ENCODE measurements around the gene ERI3. TPM values are rescaled to one million over a fixed set of nuclear protein-coding genes. Genes with fewer than 3 reads are reported as not detected.

Gene ERI3
- total and polyA plus RNA-seq, 9 of the 15 experiments (the other 6 are each of a cell fraction or from before 2014, with no cell fraction given), result 47.8 to 93.4 (median 67.2) TPM

- Histone ChIP-seq H3K9me1 (ENCODE audit: control insufficient read depth, insufficient read depth, low read length) (peaks cover 9% of the 10 kb centered on the region), H3K9me3 (replicated peaks; ENCODE audit: control insufficient read depth, insufficient read depth, low read depth, low read length) (no peaks in the 10 kb centered on the region), H3K4me1 (replicated peaks in 1 of 2; ENCODE audit: control insufficient read depth in 2 of 2, insufficient read depth in 2 of 2, low read length in 2 of 2) (peaks cover 23 to 35% of the 10 kb centered on the region in 2 experiments; a peak in 4 of 5 replicates), H3K4me3 (no peak overlapping the region), H3K27ac (ENCODE audit: extremely low read depth, low read depth, low read length) (no peak overlapping the region), H3K9ac (ENCODE audit: insufficient read depth in 1 of 2, low read depth in 2 of 2, low read length in 2 of 2) (peak overlapping the region in 1 of 2 experiments; percentile 63; a peak in 2 of 4 replicates), H4K20me1 (replicated peaks; ENCODE audit: control insufficient read depth, insufficient read depth, low read length) (peaks cover 22% of the 10 kb centered on the region), H3K4me2 (ENCODE audit: insufficient read depth, low read length) (no peak overlapping the region), H3K79me2 (ENCODE audit: control insufficient read depth, insufficient read depth, low read length) (no peaks in the 10 kb centered on the region), H3K27me3 (ENCODE audit: control insufficient read depth in 2 of 2, insufficient read depth in 2 of 2, low read length in 2 of 2) (no peaks in the 10 kb centered on the region), H3K36me3 (ENCODE audit: control insufficient read depth, insufficient read depth, low read length) (peaks cover 21% of the 10 kb centered on the region), H2AFZ (ENCODE audit: low read depth, low read length) (no peak overlapping the region)
- in situ Hi-C loops (cut with MboI), result no loop called here
- no peak for FAIRE-seq
- BruUV-seq (replicated peaks), result no TSS peak
- ChIA-PET CTCF (ENCODE audit: low intra/inter-chr PET ratio) (no interaction called here), POLR2A (interaction anchor here (0.9 to 1.1 kb wide), 2 partner anchors 13 to 22 kb away, joined by 3 to 6 read pairs; no protein-coding TSS in a partner anchor)
- no peak for ATAC-seq
- 21% methylated on average over 9 of the region's 9 CpGs for WGBS (ENCODE audit: insufficient coverage, low coverage, missing lambda C conversion rate)
- peak in 3 of 4 experiments; percentile 18 to 38 (median 38) for DNase-seq (ENCODE audit: extremely low read depth in 1 of 4, low spot score in 3 of 4)
- intact Hi-C loops (cut with micrococcal nuclease), result no loop called here
- peak; percentile 58 for TF ChIP-seq CBFA2T3 (IDR thresholded peaks at IDR 0.05)
- TF ChIP-seq FOSL1 (tag; conservative IDR thresholded peaks at IDR 0.05), result no peak
- TF ChIP-seq DNMT1 (IDR thresholded peaks at IDR 0.05), result no peak
- peak; percentile 38 for TF ChIP-seq TCF3 (CRISPR knock-in tag; IDR thresholded peaks at IDR 0.05)
- peak; percentile 77; the same call in 1 of the 2 replicates for TF ChIP-seq HES1 (IDR thresholded peaks at IDR 0.05; ENCODE audit: low read depth)
- TF ChIP-seq HOMEZ (CRISPR knock-in tag; IDR thresholded peaks at IDR 0.05), result no peak
- TF ChIP-seq NR2F6 (CRISPR knock-in tag; IDR thresholded peaks at IDR 0.05), result no peak
- TF ChIP-seq DPF2 (IDR thresholded peaks at IDR 0.05), result 0 out of 2 replicates have a peak, but pooled peaks have one; percentile 33
- TF ChIP-seq PRPF4 (IDR thresholded peaks at IDR 0.05; ENCODE audit: insufficient read depth, low read depth, low read length, poor library complexity, severe bottlenecking), result no peak
- no peak for TF ChIP-seq NR0B1 (IDR thresholded peaks at IDR 0.05; ENCODE audit: partially characterized antibody)
- TF ChIP-seq ZBTB2 (IDR thresholded peaks at IDR 0.05), result no peak
- no peak for TF ChIP-seq SAFB2 (IDR thresholded peaks at IDR 0.05; ENCODE audit: borderline replicate concordance, low read depth, low read length, severe bottlenecking)
- no peak for TF ChIP-seq SMARCC2 (IDR thresholded peaks at IDR 0.05; ENCODE audit: low read depth)
- TF ChIP-seq ZNF512 (tag; IDR thresholded peaks at IDR 0.05), result no peak
- no peak for TF ChIP-seq BDP1 (IDR thresholded peaks at IDR 0.05; ENCODE audit: insufficient read depth, insufficient read length)
These were observed 114.0 kb downstream of the ERI3 start for GRCh38 chr1:44240802-44241671.
